T-helper 17 cell (primary cell): ENCODE results near the gene PLAC9. TPM values are rescaled to one million over a fixed set of nuclear protein-coding genes. Genes with fewer than 3 reads are reported as not detected.
"Not testable (repeated sequence)": the region's sequence is repeated elsewhere in the genome, so short reads cannot be mapped to it uniquely, and the experiment has no call there.

Source experiments
- ATAC-seq: fragments of 150-1000 bp; cut with Tn5 transposase; 2 replicates; pipeline ENCODE4 v1.10.0; 2021; ENCODE audit warnings: mild to moderate bottlenecking, moderate library complexity
- DNase-seq, 3 donors: peaks; one replicate each; pipeline versions ENCODE4 v3.0.0 to v3.0.0-alpha.2; 2020 to 2021
- H3K9me3 ChIP-seq: one replicate; pipeline ENCODE4 v1.7.0; 2013; ENCODE audit warnings: low read length, mild to moderate bottlenecking; ENCODE audit not compliant: control insufficient read depth, poor library complexity, severe bottlenecking
- H3K27ac Mint-ChIP-seq: one replicate; pipeline ENCODE4 v1.8.0; 2022; ENCODE audit warnings: mild to moderate bottlenecking, moderate library complexity, mixed read lengths
- H3K27me3 Mint-ChIP-seq: one replicate; pipeline ENCODE4 v1.8.0; 2022; ENCODE audit warnings: mixed read lengths
- H3K36me3 Mint-ChIP-seq: one replicate; pipeline ENCODE4 v1.8.0; 2022; ENCODE audit warnings: low read depth, mixed read lengths
- H3K4me1 Mint-ChIP-seq: one replicate; pipeline ENCODE4 v1.8.0; 2022; ENCODE audit warnings: mild to moderate bottlenecking, mixed read lengths
- H3K4me3 Mint-ChIP-seq: one replicate; pipeline ENCODE4 v1.8.0; 2022; ENCODE audit warnings: mild to moderate bottlenecking, moderate library complexity, mixed read lengths
- total RNA-seq, 4 donors: library from RNA in 2 of 4; stranded (reverse) in 2 of 4; gene quantifications; one replicate each; pipeline ENCODE4 v1.2.3 and lab custom pipeline; 2022 to 2026

PLAC9 gene
- total RNA-seq, 2 donors from 2014 or later, result not detected

GRCh38 chr10:80145406-80146308, 13.1 kb downstream of the PLAC9 start:
- peak overlapping the region; percentile 96 for H3K27ac Mint-ChIP-seq
- H3K36me3 Mint-ChIP-seq, ATAC-seq, DNase-seq, H3K9me3 ChIP-seq: not testable (repeated sequence)
- peaks cover 14% of the 10 kb centered on the region for H3K27me3 Mint-ChIP-seq
- peak overlapping the region; percentile 37 for H3K4me3 Mint-ChIP-seq
- peaks cover 21% of the 10 kb centered on the region for H3K4me1 Mint-ChIP-seq

GRCh38 chr10:80146918-80147317, 14.4 kb downstream of the PLAC9 start:
- Mint-ChIP-seq H3K4me3 (no peak overlapping the region), H3K4me1 (peaks cover 19% of the 10 kb centered on the region), H3K36me3 (no peaks in the 10 kb centered on the region), H3K27me3 (peaks cover 1% of the 10 kb centered on the region), H3K27ac (peak overlapping the region; percentile 96)
- DNase-seq (no peak), ATAC-seq (no peak)
- H3K9me3 ChIP-seq, result no peaks in the 10 kb centered on the region

GRCh38 chr10:80148166-80148805, 15.8 kb downstream of the PLAC9 start:
- H3K9me3 ChIP-seq, result no peaks in the 10 kb centered on the region
- H3K36me3 Mint-ChIP-seq, result peaks cover 3% of the 10 kb centered on the region
- H3K4me1 Mint-ChIP-seq, result peaks cover 22% of the 10 kb centered on the region
- H3K27me3 Mint-ChIP-seq, result no peaks in the 10 kb centered on the region
- ATAC-seq (no peak), DNase-seq (no peak)
- no peak overlapping the region for H3K4me3 Mint-ChIP-seq
- H3K27ac Mint-ChIP-seq, result peak overlapping the region; percentile 96

GRCh38 chr10:80149123-80149522, 16.6 kb downstream of the PLAC9 start:
- Mint-ChIP-seq H3K27me3 (no peaks in the 10 kb centered on the region), H3K27ac (no peak overlapping the region), H3K4me3 (no peak overlapping the region), H3K4me1 (peaks cover 16% of the 10 kb centered on the region), H3K36me3 (peaks cover 3% of the 10 kb centered on the region)
- H3K9me3 ChIP-seq, result no peaks in the 10 kb centered on the region
- no peak for DNase-seq
- ATAC-seq, result no peak

- no peak overlapping the region for H3K4me3 Mint-ChIP-seq
- ATAC-seq, result no peak
- H3K27ac Mint-ChIP-seq, result peak overlapping the region; percentile 1
- peaks cover 7% of the 10 kb centered on the region for H3K36me3 Mint-ChIP-seq
- peaks cover 13% of the 10 kb centered on the region for H3K4me1 Mint-ChIP-seq
- no peaks in the 10 kb centered on the region for H3K27me3 Mint-ChIP-seq
- no peaks in the 10 kb centered on the region for H3K9me3 ChIP-seq
- no peak for DNase-seq
These were observed 17.6 kb downstream of the PLAC9 start for GRCh38 chr10:80150172-80150571.

GRCh38 chr10:80152820-80153219, 20.3 kb downstream of the PLAC9 start:
- ATAC-seq (no peak), DNase-seq (no peak)
- H3K9me3 ChIP-seq, result no peaks in the 10 kb centered on the region
- Mint-ChIP-seq H3K27ac (peak overlapping the region; percentile 45), H3K4me3 (no peak overlapping the region), H3K4me1 (peaks cover 9% of the 10 kb centered on the region), H3K27me3 (no peaks in the 10 kb centered on the region), H3K36me3 (peaks cover 9% of the 10 kb centered on the region)

- H3K4me3 Mint-ChIP-seq, result no peak overlapping the region
- DNase-seq, result no peak
- peaks cover 9% of the 10 kb centered on the region for H3K36me3 Mint-ChIP-seq
- H3K9me3 ChIP-seq, result no peaks in the 10 kb centered on the region
- H3K27me3 Mint-ChIP-seq, result no peaks in the 10 kb centered on the region
- ATAC-seq, result no peak
- peak overlapping the region; percentile 11 for H3K27ac Mint-ChIP-seq
- H3K4me1 Mint-ChIP-seq, result peaks cover 9% of the 10 kb centered on the region
These were observed 20.9 kb downstream of the PLAC9 start for GRCh38 chr10:80153460-80153859.

- no peaks in the 10 kb centered on the region for H3K27me3 Mint-ChIP-seq
- no peak for DNase-seq
- peaks cover 10% of the 10 kb centered on the region for H3K4me1 Mint-ChIP-seq
- no peak overlapping the region for H3K4me3 Mint-ChIP-seq
- H3K9me3 ChIP-seq, result no peaks in the 10 kb centered on the region
- no peak for ATAC-seq
- H3K27ac Mint-ChIP-seq, result peak overlapping the region; percentile 68
- H3K36me3 Mint-ChIP-seq, result peaks cover 9% of the 10 kb centered on the region
These were observed 22.1 kb downstream of the PLAC9 start for GRCh38 chr10:80154626-80154977.

GRCh38 chr10:80154978-80155695, 22.6 kb downstream of the PLAC9 start:
- peak overlapping the region; percentile 68 for H3K27ac Mint-ChIP-seq
- ATAC-seq (no peak), DNase-seq (no peak)
- no peak overlapping the region for H3K4me3 Mint-ChIP-seq
- H3K27me3 Mint-ChIP-seq, result no peaks in the 10 kb centered on the region
- H3K9me3 ChIP-seq, result no peaks in the 10 kb centered on the region
- H3K4me1 Mint-ChIP-seq, result peaks cover 15% of the 10 kb centered on the region
- H3K36me3 Mint-ChIP-seq, result peaks cover 13% of the 10 kb centered on the region

- Mint-ChIP-seq H3K27me3 (no peaks in the 10 kb centered on the region), H3K4me3 (no peak overlapping the region), H3K36me3 (peaks cover 17% of the 10 kb centered on the region), H3K27ac (peak overlapping the region; percentile 68), H3K4me1 (peaks cover 19% of the 10 kb centered on the region)
- no peaks in the 10 kb centered on the region for H3K9me3 ChIP-seq
- no peak for DNase-seq
- no peak for ATAC-seq
These were observed 23.2 kb downstream of the PLAC9 start for GRCh38 chr10:80155696-80156215.

- ATAC-seq, result no peak
- Mint-ChIP-seq H3K36me3 (peaks cover 20% of the 10 kb centered on the region), H3K4me3 (no peak overlapping the region), H3K27ac (peak overlapping the region; percentile 68), H3K4me1 (peaks cover 20% of the 10 kb centered on the region), H3K27me3 (no peaks in the 10 kb centered on the region)
- DNase-seq, result no peak
- H3K9me3 ChIP-seq, result no peaks in the 10 kb centered on the region
These were observed 23.7 kb downstream of the PLAC9 start for GRCh38 chr10:80156216-80156615.

- DNase-seq (no peak), ATAC-seq (no peak)
- H3K27me3 Mint-ChIP-seq, result no peaks in the 10 kb centered on the region
- H3K27ac Mint-ChIP-seq, result peak overlapping the region; percentile 68
- peaks cover 21% of the 10 kb centered on the region for H3K36me3 Mint-ChIP-seq
- H3K4me1 Mint-ChIP-seq, result peaks cover 22% of the 10 kb centered on the region
- H3K4me3 Mint-ChIP-seq, result no peak overlapping the region
- no peaks in the 10 kb centered on the region for H3K9me3 ChIP-seq
These were observed 25.0 kb downstream of the PLAC9 start for GRCh38 chr10:80157561-80157960.

GRCh38 chr10:80158126-80158525, 25.6 kb downstream of the PLAC9 start:
- Mint-ChIP-seq H3K36me3 (peaks cover 18% of the 10 kb centered on the region), H3K4me1 (peaks cover 20% of the 10 kb centered on the region), H3K4me3 (no peak overlapping the region), H3K27me3 (no peaks in the 10 kb centered on the region), H3K27ac (peak overlapping the region; percentile 68)
- ATAC-seq (no peak), DNase-seq (no peak)
- H3K9me3 ChIP-seq, result no peaks in the 10 kb centered on the region
